Mucosa of descending colon (tissue), 3 donors: ENCODE data around the gene F12. TPM values are rescaled to one million over a fixed set of nuclear protein-coding genes. Genes with fewer than 3 reads are reported as not detected.

ENCODE experiments used
- ATAC-seq: fragments of 200-7000 bp; cut with Tn5 transposase; one replicate; pipeline ENCODE4 v1.9.1; 2020; ENCODE audit warnings: mild to moderate bottlenecking, moderate library complexity
- DNase-seq, 3 donors: peaks; one replicate each; pipeline ENCODE4 v3.0.0-alpha.2; 2020
- H3K36me3 ChIP-seq: fragments of 200-600 bp; one replicate; pipeline ENCODE4 v1.8.0; 2021; ENCODE audit warnings: low read depth, mild to moderate bottlenecking
- H3K4me1 ChIP-seq: fragments of 200-600 bp; one replicate; pipeline ENCODE4 v1.8.0; 2021; ENCODE audit warnings: low read depth, mild to moderate bottlenecking
- H3K4me3 ChIP-seq: fragments of 200-600 bp; one replicate; pipeline ENCODE4 v1.8.0; 2021; ENCODE audit warnings: mild to moderate bottlenecking
- H3K9me3 ChIP-seq: fragments of 200-600 bp; one replicate; pipeline ENCODE4 v1.8.0; 2021; ENCODE audit warnings: mild to moderate bottlenecking
- intact Hi-C, 2 donors: fragments of 100-400 bp; cut with DNase I in 1 of 2; cut with micrococcal nuclease in 1 of 2; formaldehyde crosslinking; loops; one replicate each; pipeline versions ENCODE4 v1.11.0 to v1.11.1; 2022; cut with DNase I, micrococcal nuclease
- total RNA-seq, 3 donors: library from RNA; stranded (reverse); fragmentation: NEBNext Ultra II Directional in 2 of 3; extraction: Animal tissue kit (Norgen Biotek cat#: 25700) in 2 of 3; gene quantifications; one replicate each; pipeline versions ENCODE4 v1.2.1 to v1.2.4, GENCODE V29; 2021 to 2023
- TF ChIP-seq, protein P1 (sequence below): fragments of 200-600 bp; IDR thresholded peaks from one replicate; pipeline ENCODE4 v1.8.0; 2022; ENCODE audit warnings: antibody characterized with exemption, mild to moderate bottlenecking
- donor health status: DM: no; HTN: no; CAD: no; lungs with moderate emphysema.
- donor health status: DM: no; HTN: no; CAD: no.
- donor health status: DM: no; HTN: yes; CAD: no.

F12 gene
- total RNA-seq, 3 donors from 2014 or later, result 3.0 to 9.2 (median 7.0) TPM

- Histone ChIP-seq H3K4me1 (no peaks in the 10 kb centered on the region), H3K9me3 (no peaks in the 10 kb centered on the region), H3K4me3 (no peak overlapping the region), H3K36me3 (no peaks in the 10 kb centered on the region)
- ATAC-seq (no peak), DNase-seq (no peak)
- TF ChIP-seq, protein P1, sequence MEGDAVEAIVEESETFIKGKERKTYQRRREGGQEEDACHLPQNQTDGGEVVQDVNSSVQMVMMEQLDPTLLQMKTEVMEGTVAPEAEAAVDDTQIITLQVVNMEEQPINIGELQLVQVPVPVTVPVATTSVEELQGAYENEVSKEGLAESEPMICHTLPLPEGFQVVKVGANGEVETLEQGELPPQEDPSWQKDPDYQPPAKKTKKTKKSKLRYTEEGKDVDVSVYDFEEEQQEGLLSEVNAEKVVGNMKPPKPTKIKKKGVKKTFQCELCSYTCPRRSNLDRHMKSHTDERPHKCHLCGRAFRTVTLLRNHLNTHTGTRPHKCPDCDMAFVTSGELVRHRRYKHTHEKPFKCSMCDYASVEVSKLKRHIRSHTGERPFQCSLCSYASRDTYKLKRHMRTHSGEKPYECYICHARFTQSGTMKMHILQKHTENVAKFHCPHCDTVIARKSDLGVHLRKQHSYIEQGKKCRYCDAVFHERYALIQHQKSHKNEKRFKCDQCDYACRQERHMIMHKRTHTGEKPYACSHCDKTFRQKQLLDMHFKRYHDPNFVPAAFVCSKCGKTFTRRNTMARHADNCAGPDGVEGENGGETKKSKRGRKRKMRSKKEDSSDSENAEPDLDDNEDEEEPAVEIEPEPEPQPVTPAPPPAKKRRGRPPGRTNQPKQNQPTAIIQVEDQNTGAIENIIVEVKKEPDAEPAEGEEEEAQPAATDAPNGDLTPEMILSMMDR, result no peak
- intact Hi-C loops, result no loop called here
Measured at GRCh38 chr5:177386542-177386941, 22.8 kb downstream of the F12 start.

- no peak overlapping the region for H3K4me3 ChIP-seq
- no peak for ATAC-seq
- no peak for DNase-seq
- intact Hi-C loops, result no loop called here
- no peaks in the 10 kb centered on the region for H3K36me3 ChIP-seq
- TF ChIP-seq, protein P1, result no peak
- no peaks in the 10 kb centered on the region for H3K4me1 ChIP-seq
- H3K9me3 ChIP-seq, result no peaks in the 10 kb centered on the region
Measured at GRCh38 chr5:177385720-177386119, 23.6 kb downstream of the F12 start.

- DNase-seq (no peak), ATAC-seq (no peak)
- no peaks in the 10 kb centered on the region for H3K9me3 ChIP-seq
- H3K4me1 ChIP-seq, result no peaks in the 10 kb centered on the region
- intact Hi-C loops, result no loop called here
- no peak within 1 kb of the TSS for H3K4me3 ChIP-seq
- H3K36me3 ChIP-seq, result no peaks in the 10 kb centered on the region
- TF ChIP-seq, protein P1, result no peak
Measured at GRCh38 chr5:177384134-177384533, 25.2 kb downstream of the F12 start, which contains the start of gene SLC34A1. Gene SLC34A1 (plus strand): TSS chr5:177384434. CDS start chr5:177385742, 1,308 bp downstream.

DNA sequence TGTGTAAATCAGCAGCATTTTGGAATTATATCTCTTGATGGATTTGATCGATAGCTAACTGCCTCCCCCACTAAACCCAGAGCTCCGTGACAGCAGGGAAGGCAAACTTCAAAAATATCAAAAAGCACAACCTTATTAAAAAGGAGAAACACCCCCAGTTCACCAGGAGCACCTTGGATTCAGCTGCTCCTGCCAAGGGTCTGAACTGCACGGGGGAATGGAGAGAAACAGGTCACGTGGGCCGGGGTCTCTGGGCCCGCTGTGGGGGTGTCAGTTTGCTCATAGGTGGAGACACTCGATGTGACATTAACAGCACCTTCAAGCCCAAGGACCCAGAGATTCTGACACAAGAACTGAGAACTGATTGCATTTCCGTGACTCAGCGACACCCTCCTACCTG is 26.2 kb downstream of the F12 start:
- ATAC-seq, result no peak
- H3K9me3 ChIP-seq, result no peaks in the 10 kb centered on the region
- no peak for DNase-seq
- TF ChIP-seq, protein P1, result no peak
- no peak overlapping the region for H3K4me3 ChIP-seq
- intact Hi-C loops, result no loop called here
- no peaks in the 10 kb centered on the region for H3K36me3 ChIP-seq
- H3K4me1 ChIP-seq, result no peaks in the 10 kb centered on the region

- intact Hi-C loops, result no loop called here
- Histone ChIP-seq H3K9me3 (no peaks in the 10 kb centered on the region), H3K36me3 (no peaks in the 10 kb centered on the region), H3K4me1 (no peaks in the 10 kb centered on the region), H3K4me3 (no peak overlapping the region)
- TF ChIP-seq, protein P1, result no peak
- DNase-seq, result no peak
- ATAC-seq, result peak; percentile 54
Measured at GRCh38 chr5:177382423-177383029, 26.8 kb downstream of the F12 start.

DNA sequence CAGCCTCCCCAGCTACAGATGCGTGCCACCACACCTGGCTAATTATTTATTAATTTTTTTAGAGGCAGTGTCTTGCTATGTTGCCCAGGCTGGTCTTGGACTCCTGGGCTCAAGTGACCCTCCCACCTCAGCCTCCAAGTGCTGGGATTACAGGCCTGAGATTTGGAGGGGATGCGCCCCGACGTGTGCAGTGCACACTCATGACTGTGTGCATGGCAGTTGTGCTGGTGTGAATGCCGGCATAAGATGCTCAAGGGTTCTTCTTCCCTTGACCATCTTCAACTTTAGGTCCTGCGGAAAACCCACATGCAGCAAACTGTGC is 28.6 kb downstream of the F12 start:
- H3K4me1 ChIP-seq, result no peaks in the 10 kb centered on the region
- no peak for ATAC-seq
- TF ChIP-seq, protein P1, result no peak
- no peak overlapping the region for H3K4me3 ChIP-seq
- intact Hi-C loops, result no loop called here
- H3K9me3 ChIP-seq, result no peaks in the 10 kb centered on the region
- H3K36me3 ChIP-seq, result no peaks in the 10 kb centered on the region
- no peak for DNase-seq
